HG03108 (cell line): Measurements from ENCODE around the gene TEX29.

Experiments used
- ATAC-seq: cut with Tn5 transposase; IDR thresholded peaks from one replicate; pipeline ENCODE4 v1.9.1; 2021; ENCODE audit warnings: moderate library complexity; ENCODE audit not compliant: unreplicated experiment

TEX29 gene

DNA sequence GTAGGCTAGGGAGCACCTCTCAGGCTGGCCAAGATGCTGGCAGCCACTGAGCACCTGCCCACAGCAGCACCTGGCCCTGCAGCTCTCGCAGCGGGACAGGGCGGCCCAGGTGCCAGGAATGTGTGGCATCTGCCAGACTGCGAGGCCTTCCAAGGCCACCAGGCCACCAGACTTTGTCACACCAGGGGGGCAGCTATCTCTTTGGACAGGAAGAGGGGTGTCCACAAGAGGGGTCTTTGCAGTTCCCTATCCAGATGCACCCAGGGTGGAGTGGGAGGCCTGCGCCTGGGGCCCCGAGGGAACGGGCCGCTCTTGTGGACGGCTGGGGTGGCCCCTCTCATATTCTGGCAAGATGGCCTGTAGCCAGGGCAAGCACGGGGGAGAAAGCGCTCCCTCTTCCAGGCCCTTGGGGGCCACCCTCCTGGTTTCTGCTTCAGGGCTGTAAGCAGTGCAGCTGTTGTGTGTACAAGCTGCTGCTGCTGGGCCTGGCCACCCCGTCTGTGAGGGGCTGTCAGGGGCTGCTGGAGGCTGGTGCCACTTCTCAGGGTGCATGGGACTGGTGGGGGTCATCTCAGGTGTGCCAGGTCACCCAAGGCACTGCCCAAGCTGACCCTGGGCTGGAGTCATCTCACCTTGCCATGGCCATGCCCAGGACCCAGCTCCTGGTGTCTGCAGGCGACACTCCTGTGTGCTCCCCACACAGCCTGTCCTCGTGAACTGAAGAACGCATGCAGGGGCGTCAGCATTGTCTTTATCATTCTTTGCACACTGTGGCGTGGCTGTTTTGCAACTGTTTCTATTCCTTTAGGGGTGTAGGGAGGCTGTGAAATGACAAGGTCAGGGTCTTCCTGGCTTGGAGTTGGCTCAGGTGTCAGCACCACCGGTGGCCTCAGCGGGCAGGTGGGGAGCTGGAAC, 1.8 kb downstream of the TEX29 start:
- no peak for ATAC-seq

DNA sequence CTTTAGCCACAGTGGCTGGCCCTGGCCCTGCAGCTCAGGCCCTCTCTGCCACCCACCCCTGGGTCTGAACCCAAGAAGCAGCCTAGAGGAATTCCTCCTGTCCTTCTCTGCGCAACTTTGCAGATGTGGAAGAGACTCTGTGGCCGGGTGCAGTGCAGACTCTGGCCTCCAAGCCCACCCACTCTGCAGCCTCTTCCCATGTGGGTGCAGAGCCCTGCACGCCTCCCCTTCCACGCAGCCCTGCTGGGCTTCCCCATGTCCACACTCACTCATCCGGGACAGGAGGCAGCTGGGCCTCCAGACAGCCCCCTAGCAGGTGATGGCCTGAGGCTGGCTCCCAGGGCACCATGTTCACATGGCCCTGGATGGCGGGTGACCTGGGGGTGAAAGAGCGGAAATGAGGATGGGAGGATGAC, 2.5 kb downstream of the TEX29 start:
- ATAC-seq = no peak

DNA sequence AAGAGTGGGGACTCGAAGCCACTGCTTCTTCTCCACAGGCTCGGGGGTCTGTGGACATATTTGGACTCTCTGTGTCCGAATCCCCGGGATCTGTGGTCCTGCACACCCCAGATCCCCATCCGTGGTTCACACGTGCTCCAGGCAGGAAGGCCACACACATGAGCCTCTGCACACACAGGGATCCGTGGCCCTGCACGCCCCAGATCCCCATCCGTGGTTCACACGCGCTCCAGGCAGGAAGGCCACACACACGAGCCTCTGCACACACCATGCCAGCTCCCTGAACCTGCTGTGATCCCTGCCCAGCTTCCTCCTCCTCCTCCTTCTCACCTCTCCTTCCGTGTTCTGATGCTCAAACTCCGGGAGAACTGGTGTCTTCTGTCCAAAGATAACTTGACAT, 3.1 kb downstream of the TEX29 start:
- no peak for ATAC-seq

DNA sequence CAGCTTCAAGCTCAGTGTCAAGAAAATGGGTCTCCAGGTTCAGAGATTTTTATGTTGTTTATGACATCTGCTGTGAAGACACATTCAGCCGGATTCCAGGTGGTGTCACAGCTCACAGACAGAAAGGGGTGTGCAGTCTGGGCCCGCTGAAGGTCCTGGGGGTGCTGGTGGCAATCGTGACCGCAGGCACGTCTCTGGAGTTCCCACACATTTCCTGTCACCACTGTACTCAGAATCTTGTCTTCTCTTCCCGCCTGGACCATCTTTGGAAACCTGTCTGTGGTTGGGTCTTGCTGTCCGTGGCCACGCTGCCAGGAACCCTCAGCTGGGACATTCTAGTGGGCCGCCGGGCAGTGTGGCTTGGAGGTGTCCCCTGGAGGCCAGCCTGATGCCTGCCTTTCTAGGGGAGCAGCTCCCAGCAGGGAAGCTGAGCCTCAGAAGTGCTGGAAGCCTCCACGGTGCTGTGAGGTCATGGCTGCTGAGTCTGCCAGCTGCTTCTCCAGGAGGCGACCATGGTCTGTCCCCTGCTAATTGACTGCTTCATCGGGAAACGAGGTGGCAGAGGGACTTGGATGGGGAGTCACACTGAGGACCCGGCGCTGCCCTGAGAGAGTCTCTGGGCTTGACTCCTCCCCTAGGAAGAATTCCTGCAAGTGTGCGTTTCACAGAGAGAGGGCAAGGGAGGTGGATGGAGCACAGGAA, 3.7 kb downstream of the TEX29 start:
- ATAC-seq = no peak

DNA sequence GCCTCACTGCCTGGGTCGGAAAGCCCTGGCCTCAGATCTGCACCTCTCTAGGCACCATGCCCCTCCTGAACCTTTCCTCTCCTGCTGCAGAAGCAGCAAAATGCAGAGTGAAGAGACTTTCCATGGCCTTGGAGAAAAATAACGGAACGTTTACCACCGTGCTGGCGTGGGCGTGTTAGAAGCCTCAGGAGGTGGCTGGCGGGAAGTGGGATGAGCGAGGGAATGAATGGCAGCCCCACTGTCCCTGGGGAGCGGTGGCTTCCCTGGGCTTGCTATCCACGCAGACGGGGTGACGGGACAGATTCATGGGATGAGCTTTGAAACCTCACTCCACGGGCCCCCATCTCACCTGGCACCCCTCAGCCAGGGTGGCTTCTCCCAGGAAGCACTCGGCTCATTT, 4.3 kb downstream of the TEX29 start:
- ATAC-seq = no peak

DNA sequence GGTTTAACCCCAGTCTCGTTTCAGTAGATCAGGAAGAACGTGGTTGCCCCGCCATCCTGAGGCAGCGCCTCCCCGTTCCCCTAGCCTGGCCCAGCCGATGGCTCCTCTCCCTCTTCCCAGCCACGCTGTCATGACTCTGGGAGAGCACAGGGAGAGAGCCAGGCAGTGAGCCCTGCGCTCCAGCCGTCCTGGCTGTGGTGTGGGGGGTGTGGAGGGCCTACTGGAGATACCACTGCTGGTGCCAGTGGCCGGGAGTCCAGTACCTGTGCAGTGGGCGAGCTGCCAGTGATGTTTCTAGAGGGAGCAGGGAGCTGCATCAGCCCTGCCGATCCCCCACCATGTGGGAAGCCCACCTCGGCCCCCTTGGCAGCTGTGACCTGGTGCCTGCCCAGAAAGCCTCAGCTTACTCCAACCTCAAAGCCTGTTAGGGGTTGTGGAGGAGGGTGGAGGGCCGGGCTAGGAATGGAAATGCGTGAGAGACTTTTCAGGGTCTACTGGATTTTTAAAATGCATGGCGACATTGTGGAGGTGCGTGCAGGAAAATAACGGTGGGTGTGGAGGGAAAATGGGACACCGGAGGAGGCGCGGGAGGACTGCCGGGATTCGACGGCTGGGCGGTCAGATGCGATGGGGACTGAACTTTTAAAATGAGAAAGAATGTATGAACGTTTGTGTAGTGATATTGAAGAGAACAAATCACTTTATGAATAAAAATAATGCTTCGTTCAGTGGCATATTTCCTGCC, 4.9 kb downstream of the TEX29 start:
- no peak for ATAC-seq

DNA sequence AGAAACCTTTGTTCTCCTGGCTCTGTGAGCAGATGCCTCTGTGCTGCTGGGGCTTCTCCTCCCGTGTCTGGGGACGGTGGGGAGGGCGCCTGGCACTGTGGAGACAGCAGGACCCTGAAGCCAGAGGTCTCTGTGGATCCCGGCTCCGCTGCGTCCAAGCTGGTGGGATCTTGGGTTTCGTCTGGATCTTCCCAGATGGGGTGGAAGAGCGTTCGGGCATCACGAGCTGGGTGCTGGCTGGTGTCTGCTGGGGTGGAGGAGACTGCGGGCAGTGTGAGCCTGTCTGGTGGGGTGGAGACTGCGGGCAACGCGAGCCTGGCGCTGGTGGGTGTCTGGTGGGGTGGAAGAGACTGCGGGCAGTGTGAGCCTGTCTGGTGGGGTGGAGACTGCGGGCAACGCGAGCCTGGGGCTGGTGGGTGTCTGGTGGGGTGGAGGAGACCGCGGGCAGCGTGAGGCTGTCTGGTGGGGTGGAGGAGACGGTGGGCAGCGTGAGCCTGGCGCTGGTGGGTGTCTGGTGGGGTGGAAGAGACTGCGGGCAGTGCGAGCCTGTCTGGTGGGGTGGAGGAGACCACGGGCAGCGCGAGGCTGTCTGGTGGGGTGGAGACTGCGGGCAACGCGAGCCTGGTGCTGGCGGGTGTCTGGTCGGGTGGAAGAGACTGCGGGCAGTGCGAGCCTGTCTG, 5.6 kb downstream of the TEX29 start:
- ATAC-seq = no peak

DNA sequence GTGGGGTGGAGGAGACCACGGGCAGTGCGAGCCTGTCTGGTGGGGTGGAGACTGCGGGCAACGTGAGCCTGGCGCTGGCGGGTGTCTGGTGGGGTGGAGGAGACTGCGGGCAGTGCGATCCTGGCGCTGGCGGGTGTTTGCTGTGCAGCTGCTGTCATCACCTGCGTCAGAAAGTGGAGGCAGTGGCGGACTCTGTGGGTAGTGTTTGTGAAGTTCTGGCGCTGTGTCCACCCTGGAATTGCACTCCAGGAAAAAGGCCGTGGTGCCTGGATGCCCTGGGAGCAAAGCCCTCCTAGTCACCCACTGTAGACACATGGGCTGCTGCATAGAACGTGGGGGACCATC, 6.2 kb downstream of the TEX29 start:
- no peak for ATAC-seq

DNA sequence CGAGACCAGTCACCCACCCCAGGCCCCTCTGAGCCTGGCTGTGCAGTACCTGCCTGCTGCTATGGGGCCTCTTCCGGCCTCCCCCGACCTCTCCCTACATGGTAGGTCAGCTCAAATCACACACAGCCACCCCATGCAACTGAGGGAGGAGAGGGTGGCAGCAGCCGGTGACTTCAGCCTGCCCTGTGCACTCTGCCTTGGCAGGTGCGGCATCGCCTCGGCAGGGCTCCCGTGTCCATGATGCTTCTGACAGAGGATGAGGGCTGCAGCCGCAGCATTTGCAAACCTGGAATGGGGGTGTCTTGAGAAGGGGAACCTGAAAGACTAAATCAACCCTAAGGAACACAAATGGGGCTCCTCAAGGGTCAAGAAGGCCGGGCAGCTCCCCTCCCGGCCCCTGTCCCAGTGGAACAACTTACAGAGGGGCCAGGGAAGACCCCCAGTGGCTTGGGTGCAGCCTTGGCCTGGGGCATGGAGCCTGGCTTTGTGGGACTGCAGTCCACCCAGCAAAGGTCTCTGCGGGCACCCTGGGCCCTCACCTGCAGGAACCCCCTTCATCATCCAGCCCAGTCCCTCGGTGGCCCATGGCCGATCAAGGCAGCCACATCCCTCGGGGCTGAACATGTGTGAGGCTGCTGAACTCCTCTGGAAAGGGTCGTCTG, 6.7 kb downstream of the TEX29 start:
- no peak for ATAC-seq

DNA sequence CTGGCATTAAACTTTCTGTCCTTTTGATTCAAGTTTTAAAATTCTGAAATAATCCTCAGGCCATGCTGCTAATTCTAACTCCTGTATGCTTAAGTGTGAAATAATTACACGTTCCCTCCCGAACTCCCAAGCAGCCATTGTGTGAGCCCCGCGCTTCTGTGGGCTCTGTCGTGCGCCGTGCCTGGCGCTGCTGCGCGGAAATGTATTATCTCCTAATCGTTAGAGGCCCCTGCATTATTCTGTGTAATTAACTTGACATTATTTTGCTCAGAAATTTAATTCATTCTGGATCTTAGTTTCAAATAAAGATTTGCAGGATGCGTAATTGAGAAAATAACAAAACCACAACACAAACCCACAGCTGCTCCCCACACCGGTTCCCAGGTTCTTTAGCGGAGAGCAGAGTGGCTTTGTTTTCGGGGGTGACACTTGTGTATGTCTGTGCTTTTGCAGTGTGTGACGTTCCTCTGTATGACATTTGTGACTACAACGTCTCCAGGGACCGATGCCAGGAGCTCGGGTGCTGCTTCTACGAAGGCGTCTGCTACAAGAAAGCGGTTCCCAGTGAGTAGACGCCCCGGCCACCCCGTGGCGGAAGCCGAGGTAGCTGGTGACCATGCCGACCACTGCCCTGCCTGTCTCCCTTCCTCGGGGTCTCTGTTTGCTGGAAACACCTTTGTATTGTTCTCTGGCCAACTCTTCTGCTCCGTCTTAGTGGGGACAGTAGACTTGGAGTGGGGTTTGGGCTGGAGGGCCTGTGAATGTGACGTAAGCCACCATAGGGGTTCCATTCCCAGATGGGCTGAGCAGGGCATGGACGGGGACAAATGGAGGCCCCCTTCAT, 7.5 kb downstream of the TEX29 start:
- ATAC-seq = no peak

DNA sequence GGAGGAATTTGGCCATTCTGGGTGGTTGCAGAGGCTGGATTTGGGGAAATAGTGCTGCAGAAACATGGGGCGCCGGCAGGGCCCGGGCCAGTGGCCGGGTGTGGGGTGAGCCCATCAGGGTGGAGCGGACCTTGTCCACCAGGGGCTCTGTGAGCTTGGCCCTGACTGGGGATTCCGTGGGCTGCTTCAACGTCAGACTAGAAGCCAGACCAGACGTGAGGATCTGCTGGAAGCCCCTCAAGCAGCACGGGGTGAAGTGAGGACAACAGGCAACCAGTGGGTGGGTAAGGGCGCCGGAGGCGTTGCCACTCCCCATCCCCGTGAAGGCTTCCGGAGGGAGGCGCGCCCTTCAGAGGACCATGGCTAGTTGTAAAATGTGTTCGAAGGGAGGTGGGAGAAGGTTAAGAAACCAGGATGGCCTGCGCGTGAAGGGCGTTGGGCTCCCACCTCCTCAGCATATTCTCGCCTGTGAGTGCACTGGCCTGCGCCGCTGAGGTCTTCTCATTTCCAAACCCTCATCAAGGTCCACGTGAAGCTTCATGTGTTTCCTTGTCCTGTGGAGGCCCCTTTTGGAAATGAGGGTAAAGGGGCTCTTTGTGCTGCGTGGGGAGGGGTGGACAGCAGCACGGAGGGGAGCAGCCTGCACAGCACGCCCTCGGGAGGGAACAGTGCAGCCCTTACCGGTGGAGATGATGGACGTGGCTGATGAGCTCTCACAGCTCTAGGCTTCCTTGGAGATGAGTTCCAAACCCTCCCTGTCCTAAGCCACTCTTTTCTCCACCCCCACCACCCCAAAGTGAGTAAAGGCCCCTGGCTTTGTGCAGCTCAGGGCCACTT, 8.3 kb downstream of the TEX29 start:
- no peak for ATAC-seq

DNA sequence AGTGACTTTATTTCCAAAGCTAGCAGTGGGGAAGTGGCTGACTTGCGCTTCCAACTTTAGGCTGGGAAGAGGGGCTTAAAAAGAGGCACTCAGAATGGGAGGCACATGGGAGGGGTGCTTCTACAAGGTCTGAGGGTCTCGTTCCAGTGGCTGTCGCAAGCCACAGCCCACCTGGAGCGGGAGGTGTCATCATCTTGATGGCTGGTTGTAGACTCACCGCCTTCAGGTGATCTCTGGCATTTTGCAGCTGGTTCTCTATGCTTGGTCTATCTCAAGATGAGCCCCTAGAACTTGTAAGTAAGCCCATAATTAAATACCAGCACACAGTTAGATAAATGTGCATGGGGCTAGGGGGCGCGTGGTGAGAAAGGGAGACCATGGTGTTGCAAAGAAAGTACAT, 9.2 kb downstream of the TEX29 start:
- ATAC-seq = no peak

DNA sequence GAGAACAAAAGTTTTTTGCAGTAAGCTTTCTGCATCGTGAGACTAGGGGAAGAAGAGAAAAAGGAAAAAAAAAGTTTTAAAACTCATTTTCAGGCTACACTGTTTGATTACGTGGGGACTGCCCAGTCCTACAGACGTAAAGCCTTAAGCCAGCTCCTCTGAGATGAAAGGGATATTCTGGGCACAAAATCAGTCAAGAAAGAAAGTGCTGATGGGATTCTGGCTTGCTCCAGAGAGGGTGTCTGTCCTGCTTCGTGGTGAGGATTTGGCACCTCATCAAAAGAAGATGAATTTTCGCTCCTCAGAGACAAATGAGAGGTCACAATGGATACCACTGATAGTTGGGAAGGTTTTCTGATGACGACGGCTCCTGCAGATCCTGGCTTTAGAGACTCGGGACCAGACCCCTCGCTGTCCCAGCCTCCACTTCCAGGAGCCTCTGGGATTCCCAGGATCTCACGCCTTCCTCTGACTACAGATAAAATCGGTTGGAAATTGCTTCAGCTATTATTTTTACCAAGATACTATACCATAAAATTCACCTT, 9.7 kb downstream of the TEX29 start:
- ATAC-seq = no peak

DNA sequence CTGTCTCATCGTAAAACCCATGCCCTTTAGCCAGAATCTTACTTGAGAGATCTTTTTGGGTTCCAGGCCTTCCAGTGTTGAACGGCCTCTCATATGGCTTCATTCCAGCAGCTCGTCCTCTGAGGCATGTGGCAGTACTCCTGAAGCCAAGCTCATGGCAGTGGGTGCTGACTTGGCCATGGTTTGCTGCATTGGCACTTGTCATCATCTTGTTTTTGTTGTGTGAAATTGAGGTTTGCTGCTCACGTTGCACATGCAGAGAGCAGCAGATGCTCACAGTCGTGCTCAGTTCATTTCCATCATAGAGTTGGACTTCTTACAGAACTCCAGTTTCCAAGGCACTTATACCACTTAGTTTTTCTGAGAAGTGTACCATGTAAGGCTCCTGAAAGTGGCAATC, 14.9 kb downstream of the TEX29 start:
- ATAC-seq = no peak

DNA sequence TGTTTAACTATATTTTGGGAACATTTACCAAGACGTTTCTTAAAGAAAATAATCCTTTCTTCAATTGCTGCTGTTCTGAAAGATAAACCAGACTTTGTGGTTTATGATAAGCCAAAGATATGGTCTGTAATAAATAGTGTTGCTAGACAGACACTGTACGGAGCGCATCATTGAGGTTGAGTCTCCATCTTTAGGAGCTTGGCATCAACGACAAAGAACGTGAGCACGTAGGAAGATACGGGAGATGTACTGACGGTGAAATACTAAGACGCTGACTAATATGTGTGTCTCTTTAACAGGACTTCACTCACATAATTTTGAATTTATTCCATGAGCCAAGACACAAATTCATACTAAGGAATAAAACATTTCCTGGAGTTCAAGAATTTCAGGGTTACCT, 16.2 kb downstream of the TEX29 start:
- no peak for ATAC-seq

DNA sequence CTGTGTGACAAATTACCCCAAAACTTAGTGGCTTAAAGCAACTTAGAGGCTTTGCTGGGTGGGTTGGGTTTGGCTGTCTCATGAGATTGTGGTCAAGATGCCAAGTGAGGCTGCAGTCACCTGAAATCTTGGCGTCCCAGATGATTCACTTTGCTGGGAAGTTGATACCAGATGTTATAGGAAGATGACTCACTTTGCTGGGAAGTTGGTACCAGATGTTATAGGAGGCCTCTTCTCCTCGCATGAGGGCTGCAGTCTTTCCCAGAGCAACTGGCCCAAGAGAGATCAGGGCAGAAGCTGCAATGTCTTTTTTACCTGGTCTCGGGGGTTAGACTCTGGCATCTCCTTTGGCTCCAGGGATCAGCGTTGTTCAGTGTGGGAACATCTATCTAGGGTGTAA, 16.8 kb downstream of the TEX29 start:
- no peak for ATAC-seq

DNA sequence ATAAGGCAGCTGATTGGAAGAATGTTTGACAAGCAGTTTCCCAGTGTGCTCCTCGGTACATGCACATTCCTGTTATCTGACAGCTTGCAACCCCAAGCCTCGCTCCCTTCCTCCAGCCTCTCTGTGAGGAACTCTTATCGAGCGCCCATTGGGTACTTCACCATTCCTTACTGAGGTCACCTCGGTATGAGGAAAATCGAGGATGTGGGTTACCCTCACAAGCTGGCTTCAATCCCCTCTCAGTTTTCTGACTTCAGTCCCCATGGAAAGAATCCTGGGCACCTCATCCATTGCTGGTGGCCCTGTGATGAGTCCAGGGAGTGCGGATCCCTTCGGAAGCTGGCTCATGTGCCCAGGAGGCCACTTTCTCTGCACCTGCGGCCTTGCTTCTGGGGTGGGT, 17.3 kb downstream of the TEX29 start:
- no peak for ATAC-seq

DNA sequence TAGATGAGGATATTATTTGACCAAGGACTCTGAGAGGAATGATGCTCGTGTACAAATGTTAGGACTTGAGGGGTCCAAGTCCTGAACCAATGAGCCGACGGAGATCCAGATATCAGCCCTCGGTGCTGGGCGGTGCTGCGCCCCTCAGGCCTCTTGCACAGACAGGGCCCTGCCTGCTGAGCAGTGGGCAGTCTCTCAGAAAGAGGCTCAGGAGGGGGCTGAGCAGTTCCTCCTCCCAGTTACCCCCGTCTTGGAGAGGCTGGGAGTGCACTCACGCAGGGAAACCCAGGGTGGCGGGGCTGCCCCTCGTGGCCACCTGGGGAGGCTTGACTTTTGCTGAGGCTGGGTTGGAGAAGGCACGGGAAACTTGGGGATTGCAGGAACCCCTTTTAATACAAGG, 18.4 kb downstream of the TEX29 start:
- no peak for ATAC-seq
